Measurements from ENCODE around the gene ZNF384. TPM values are rescaled to one million over a fixed set of nuclear protein-coding genes. Genes with fewer than 3 reads are reported as not detected.
A peak's percentile ranks its signal among the peaks of the same experiment; 100 is the strongest.

The ZNF384 gene
- total RNA-seq, 1 donor, result 29.5 TPM

DNA sequence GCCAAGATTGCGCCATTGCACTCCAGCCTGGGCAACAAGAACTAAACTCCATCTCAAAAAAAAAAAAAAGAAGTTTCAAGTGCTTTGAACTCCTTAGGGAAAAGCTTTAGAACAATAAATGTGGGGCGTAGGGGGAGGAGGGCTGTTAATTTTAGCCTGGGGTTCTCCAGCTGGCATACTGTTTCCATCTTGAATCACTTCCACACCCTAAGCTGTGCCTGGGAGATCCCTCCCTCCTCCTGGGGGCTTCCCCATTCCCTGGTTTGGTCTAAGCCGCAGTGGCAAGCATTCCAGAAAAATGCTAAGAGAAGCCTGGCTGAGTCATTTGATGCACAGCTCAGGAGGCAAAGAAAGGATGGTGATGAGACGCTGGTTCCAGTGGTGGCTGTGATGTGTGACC is 2.3 kb upstream of the ZNF384 start:
- DNase-seq (ENCODE audit: low read depth), result peak; percentile 60
- H3K4me3 ChIP-seq (ENCODE audit: low read depth, low read length), result no peak overlapping the region

DNA sequence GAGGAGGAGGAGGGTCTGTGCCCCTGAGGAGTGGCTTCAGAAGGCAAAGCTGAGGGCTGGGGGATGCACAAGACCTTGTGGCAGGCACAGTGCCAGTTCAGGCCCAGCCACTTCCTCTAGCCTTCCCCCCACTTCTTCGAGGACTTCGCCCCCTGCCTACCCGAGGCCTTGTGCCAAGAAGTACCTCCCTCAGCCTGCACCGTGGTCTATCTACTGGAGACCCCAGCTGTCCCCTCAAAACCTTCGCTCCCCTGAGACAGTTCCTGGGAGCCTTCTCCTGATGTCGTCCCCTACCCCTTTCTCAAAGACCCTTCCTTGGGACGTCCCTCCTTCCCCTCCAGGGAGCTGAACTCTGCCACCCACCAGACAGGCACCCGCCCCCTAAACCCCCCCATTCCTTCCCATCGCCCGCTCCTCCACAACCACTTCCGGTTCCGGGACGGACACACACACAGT is 604 bp downstream of the ZNF384 start:
- peak overlapping the region; percentile 97 for H3K4me3 ChIP-seq (ENCODE audit: low read depth, low read length)
- TF ChIP-seq, protein P1, sequence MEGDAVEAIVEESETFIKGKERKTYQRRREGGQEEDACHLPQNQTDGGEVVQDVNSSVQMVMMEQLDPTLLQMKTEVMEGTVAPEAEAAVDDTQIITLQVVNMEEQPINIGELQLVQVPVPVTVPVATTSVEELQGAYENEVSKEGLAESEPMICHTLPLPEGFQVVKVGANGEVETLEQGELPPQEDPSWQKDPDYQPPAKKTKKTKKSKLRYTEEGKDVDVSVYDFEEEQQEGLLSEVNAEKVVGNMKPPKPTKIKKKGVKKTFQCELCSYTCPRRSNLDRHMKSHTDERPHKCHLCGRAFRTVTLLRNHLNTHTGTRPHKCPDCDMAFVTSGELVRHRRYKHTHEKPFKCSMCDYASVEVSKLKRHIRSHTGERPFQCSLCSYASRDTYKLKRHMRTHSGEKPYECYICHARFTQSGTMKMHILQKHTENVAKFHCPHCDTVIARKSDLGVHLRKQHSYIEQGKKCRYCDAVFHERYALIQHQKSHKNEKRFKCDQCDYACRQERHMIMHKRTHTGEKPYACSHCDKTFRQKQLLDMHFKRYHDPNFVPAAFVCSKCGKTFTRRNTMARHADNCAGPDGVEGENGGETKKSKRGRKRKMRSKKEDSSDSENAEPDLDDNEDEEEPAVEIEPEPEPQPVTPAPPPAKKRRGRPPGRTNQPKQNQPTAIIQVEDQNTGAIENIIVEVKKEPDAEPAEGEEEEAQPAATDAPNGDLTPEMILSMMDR (IDR thresholded peaks at IDR 0.05; ENCODE audit: insufficient read depth, low read length), result no peak
- no peak for DNase-seq (ENCODE audit: low read depth)

More for the DNA sequence above, 2.3 kb upstream of the ZNF384 start:
- TF ChIP-seq, protein P1 (IDR thresholded peaks at IDR 0.05; ENCODE audit: insufficient read depth, low read length), result no peak

DNA sequence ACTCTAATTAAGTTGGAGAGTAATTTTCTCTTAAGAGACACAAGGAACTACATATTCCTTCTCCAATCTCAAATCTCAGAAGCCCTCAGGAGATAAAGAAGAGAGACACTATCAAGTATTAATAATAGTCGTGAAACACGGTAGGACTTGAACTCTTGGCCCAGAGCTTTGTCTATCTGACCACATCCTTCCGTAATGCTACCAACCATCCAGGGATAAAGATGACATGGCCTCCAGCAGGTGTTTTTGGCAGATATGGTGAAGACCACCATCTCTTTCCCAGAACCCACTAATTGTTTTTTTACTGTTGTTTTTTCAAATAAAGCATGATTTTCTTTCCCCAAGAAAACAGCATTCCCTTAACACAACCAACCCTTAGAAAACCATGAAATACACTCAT is 3.4 kb downstream of the ZNF384 start:
- no peak for DNase-seq (ENCODE audit: low read depth)
- TF ChIP-seq, protein P1 (IDR thresholded peaks at IDR 0.05; ENCODE audit: insufficient read depth, low read length), result no peak
- H3K4me3 ChIP-seq (ENCODE audit: low read depth, low read length), result no peak overlapping the region

DNA sequence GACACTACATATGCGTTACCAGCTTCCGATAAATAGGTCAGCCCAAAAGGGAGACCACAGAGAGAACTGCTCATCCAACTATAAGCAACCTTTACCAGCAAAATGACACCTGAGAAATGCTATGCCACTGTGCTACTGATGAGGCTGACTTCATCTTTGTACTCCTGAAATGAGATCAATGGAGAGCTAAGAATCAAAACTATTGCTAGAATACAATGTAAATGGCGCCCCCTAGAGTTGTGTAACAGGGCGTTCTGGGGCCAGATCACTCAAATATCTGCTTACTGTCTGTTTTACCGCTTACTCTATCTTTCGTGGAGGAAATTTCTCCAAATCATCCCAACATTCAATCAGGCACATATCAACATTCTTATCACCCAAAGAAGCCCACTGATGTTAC is 4.6 kb downstream of the ZNF384 start:
- H3K4me3 ChIP-seq (ENCODE audit: low read depth, low read length), result no peak overlapping the region
- DNase-seq (ENCODE audit: low read depth), result no peak
- TF ChIP-seq, protein P1 (IDR thresholded peaks at IDR 0.05; ENCODE audit: insufficient read depth, low read length), result peak; percentile 45

DNA sequence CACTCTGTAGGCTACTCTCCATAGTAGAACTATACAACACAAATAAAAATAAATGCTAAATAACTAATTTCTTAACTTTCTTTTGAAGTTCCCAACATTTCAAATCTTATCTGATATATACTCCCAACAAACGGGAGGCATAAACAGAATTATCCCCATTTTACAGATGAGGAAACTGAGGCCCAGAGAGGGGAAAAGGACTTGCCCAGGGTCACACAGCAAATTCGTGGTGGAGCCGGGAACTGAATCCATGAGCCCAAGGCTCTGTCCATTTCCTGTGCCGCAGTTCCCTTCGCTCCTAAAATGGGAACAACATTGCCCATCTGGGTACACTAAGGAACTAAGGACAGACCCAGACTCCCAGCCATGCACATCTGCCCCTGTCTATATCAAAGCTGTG is 12.2 kb downstream of the ZNF384 start:
- no peak for DNase-seq (ENCODE audit: low read depth)
- TF ChIP-seq, protein P1 (IDR thresholded peaks at IDR 0.05; ENCODE audit: insufficient read depth, low read length), result no peak
- H3K4me3 ChIP-seq (ENCODE audit: low read depth, low read length), result no peak overlapping the region

DNA sequence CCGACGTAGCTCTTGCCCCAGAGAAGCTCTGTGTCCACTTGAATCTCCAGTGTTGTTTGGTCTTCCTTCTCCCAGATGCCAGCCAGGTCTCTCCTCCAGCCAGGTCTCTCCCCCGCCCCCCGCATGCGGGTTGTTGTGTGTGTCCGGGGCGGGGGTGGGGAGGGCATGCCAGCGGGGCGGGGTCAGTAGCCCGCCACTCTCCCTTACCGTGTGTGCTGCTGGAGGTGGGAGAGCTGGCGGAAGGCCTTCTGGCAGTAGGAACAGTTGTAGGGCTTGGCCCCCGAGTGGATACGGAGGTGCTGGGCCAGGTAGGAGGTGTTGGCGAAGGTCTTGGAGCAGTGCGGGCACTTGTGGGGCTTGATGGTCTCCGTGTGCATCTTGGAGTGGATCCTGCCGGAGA is 17.0 kb downstream of the ZNF384 start:
- no peak for DNase-seq (ENCODE audit: low read depth)
- TF ChIP-seq, protein P1 (IDR thresholded peaks at IDR 0.05; ENCODE audit: insufficient read depth, low read length), result no peak
- H3K4me3 ChIP-seq (ENCODE audit: low read depth, low read length), result no peak overlapping the region

DNA sequence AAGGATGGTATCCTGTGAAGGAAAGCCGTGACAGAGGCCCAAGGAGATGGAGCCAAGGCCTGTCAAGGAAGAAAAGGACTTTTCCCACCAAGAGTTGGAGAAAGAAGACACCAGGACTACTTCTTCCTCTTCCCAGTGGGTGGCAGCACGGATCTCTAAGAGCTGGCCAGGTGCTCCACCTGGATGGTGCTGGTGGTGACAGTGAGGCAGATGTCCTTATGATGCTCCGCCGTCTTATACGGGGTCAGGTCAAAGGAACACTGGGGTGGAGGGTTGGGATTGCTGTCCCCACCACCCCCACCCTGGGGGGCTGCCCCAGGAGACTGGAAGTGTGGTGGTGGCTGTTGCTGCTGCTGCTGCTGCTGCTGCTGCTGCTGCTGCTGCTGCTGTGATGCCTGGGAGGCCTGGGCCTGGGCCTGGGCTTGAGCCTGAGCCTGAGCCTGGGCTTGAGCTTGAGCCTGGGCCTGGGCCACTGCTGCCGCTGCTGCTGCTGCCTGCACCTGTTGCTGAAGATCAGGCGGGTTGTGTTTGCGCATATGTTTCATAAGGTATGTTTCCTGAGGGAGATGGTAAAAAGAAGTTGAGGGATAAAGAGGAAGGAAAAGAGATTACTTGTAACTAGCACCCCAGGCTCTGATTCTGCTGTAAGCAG is 21.5 kb downstream of the ZNF384 start:
- TF ChIP-seq, protein P1 (IDR thresholded peaks at IDR 0.05; ENCODE audit: insufficient read depth, low read length), result no peak
- no peak for DNase-seq (ENCODE audit: low read depth)
- H3K4me3 ChIP-seq (ENCODE audit: low read depth, low read length), result no peak overlapping the region

Measured in fibroblast of the aortic adventitia (primary cell).